Fibroblast of lung (primary cell): Measurements from ENCODE around the gene ARRB2. TPM values are rescaled to one million over a fixed set of nuclear protein-coding genes. Genes with fewer than 3 reads are reported as not detected.
A peak's percentile ranks its signal among the peaks of the same experiment; 100 is the strongest.

Experiments
- DNase-seq, 2 donors: peaks; one replicate each; pipeline versions ENCODE4 v3.0.0 to v3.0.0-alpha.2; 2010; ENCODE audit warnings: low read depth in 2 of 2
- H2AFZ ChIP-seq: 2 replicates; pipeline ENCODE4 v1.5.1; 2012; ENCODE audit warnings: low read length, control low read depth, inconsistent platforms
- H3K27ac ChIP-seq: 2 replicates; pipeline ENCODE4 v1.5.1; 2011; ENCODE audit warnings: low read length, control low read depth; ENCODE audit not compliant: insufficient read depth
- H3K27me3 ChIP-seq: 2 replicates; pipeline ENCODE4 v1.5.1; 2011; ENCODE audit warnings: mild to moderate bottlenecking, low read length; ENCODE audit not compliant: control insufficient read depth, insufficient read depth
- H3K36me3 ChIP-seq: 2 replicates; pipeline ENCODE4 v1.5.1; 2011; ENCODE audit warnings: low read length; ENCODE audit not compliant: control insufficient read depth, insufficient read depth
- H3K4me1 ChIP-seq: 2 replicates; pipeline ENCODE4 v1.5.1; 2011; ENCODE audit warnings: low read length; ENCODE audit not compliant: control insufficient read depth, insufficient read depth; ENCODE audit errors: extremely low read depth
- H3K4me2 ChIP-seq: 2 replicates; pipeline ENCODE4 v1.5.1; 2011; ENCODE audit warnings: low read length, control low read depth; ENCODE audit not compliant: insufficient read depth; ENCODE audit errors: extremely low read depth
- H3K4me3 ChIP-seq, 4 experiments: fragments of 200-600 bp in 1 of 4; sonication (generic) in 1 of 4; replicated peaks in 1 of 4; 2 replicates each; pipeline ENCODE4 v1.5.1; 2011 to 2016; ENCODE audit warnings: low read length in 4 of 4, low read depth in 3 of 4, mild to moderate bottlenecking in 3 of 4, control low read depth in 2 of 4, inconsistent platforms in 1 of 4, mixed read lengths in 1 of 4; ENCODE audit not compliant: insufficient read depth in 1 of 4; ENCODE audit errors: control extremely low read depth in 1 of 4
- H3K79me2 ChIP-seq: 2 replicates; pipeline ENCODE4 v1.5.1; 2012; ENCODE audit warnings: mild to moderate bottlenecking, low read length, inconsistent platforms; ENCODE audit not compliant: control insufficient read depth, insufficient read depth
- H3K9ac ChIP-seq: 2 replicates; pipeline ENCODE4 v1.5.1; 2011; ENCODE audit warnings: mild to moderate bottlenecking, low read length, control low read depth; ENCODE audit not compliant: insufficient read depth
- H3K9me3 ChIP-seq: 2 replicates; pipeline ENCODE4 v1.5.1; 2012; ENCODE audit warnings: low read depth, low read length; ENCODE audit not compliant: control insufficient read depth, insufficient read depth
- H4K20me1 ChIP-seq: 2 replicates; pipeline ENCODE4 v1.5.1; 2011; ENCODE audit warnings: low read length; ENCODE audit not compliant: control insufficient read depth, insufficient read depth; ENCODE audit errors: extremely low read depth
- EZH2 ChIP-seq: IDR thresholded peaks from 2 replicates; pipeline ENCODE4 v1.5.1; 2012; ENCODE audit warnings: low read length, control low read depth, mild to moderate bottlenecking; ENCODE audit errors: missing control alignments
- polyA plus RNA-seq, 2 donors: library from polyadenylated mRNA; depleted of rRNA in 1 of 2; stranded (reverse) in 1 of 2; unstranded in 1 of 2; fragments of >200 nt; gene quantifications; 2 replicates each; pipeline ENCODE4 v1.2.1, GENCODE V29; 2011 to 2012; ENCODE audit warnings: missing spikeins in 1 of 2
- total RNA-seq: library from RNA; depleted of rRNA; stranded (reverse); fragments of >200 nt; gene quantifications from 2 replicates; pipeline ENCODE4 v1.2.1, GENCODE V29; 2014
- TF ChIP-seq, protein P1 (sequence below), 2 donors: IDR thresholded peaks in 1 of 2; conservative IDR thresholded peaks in 1 of 2; 1 replicate in 1 of 2; 2 replicates in 1 of 2; pipeline ENCODE4 v1.5.1; 2011 to 2012; ENCODE audit warnings: low read length in 2 of 2, control low read depth in 1 of 2, inconsistent platforms in 1 of 2, low read depth in 1 of 2, mild to moderate bottlenecking in 1 of 2

The ARRB2 gene
- total and polyA plus RNA-seq, 2 donors (not counting 1 experiment from before 2014, with no cell fraction given) = 2.8 to 4.6 TPM

DNA sequence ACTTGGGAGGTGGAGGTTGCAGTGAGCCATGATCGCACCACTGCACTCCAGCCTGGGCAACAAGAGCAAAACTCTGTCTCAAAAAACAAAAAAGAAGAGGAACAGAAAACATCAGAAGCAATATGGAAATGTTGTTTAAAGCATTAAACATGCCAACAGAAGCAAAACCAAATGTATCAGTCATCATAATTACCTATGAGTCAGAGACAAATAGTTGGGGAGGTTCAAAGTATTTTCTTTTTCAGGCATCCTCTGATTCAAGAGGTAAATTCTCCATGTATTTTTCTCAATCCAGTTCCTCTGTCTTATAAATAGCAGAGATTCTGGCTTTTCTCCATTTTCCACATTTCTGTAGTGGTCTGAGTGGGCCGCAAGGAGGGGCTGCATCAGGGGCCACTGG is 59.2 kb downstream of the ARRB2 start:
- Histone ChIP-seq H3K27ac (no peak overlapping the region), H3K79me2 (no peaks in the 10 kb centered on the region), H3K4me2 (no peak overlapping the region), H3K27me3 (peaks cover 12% of the 10 kb centered on the region), H3K4me1 (no peaks in the 10 kb centered on the region), H3K9me3 (no peaks in the 10 kb centered on the region), H3K36me3 (no peaks in the 10 kb centered on the region), H3K9ac (no peak overlapping the region), H2AFZ (no peak overlapping the region), H4K20me1 (no peaks in the 10 kb centered on the region), H3K4me3 (no peak overlapping the region)
- TF ChIP-seq, protein P1, sequence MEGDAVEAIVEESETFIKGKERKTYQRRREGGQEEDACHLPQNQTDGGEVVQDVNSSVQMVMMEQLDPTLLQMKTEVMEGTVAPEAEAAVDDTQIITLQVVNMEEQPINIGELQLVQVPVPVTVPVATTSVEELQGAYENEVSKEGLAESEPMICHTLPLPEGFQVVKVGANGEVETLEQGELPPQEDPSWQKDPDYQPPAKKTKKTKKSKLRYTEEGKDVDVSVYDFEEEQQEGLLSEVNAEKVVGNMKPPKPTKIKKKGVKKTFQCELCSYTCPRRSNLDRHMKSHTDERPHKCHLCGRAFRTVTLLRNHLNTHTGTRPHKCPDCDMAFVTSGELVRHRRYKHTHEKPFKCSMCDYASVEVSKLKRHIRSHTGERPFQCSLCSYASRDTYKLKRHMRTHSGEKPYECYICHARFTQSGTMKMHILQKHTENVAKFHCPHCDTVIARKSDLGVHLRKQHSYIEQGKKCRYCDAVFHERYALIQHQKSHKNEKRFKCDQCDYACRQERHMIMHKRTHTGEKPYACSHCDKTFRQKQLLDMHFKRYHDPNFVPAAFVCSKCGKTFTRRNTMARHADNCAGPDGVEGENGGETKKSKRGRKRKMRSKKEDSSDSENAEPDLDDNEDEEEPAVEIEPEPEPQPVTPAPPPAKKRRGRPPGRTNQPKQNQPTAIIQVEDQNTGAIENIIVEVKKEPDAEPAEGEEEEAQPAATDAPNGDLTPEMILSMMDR (conservative IDR thresholded peaks at IDR 0.05 in 1 of 2, IDR thresholded peaks at IDR 0.05 in 1 of 2; ENCODE audit: low read depth in 1 of 2, low read length in 2 of 2) = no peak
- TF ChIP-seq EZH2 = no peak
- DNase-seq = peak in 1 of 2 donors; percentile 31

Other genes with a start within 250 kb of the ARRB2 start
- gene SPNS2, start 211.8 kb upstream of the ARRB2 start, total RNA-seq = under 0.01 and 0.17 TPM in 2 replicates
- not detected in 2 replicates for gene SPNS2, start 211.8 kb upstream of the ARRB2 start, polyA plus RNA-seq
- gene MYBBP1A, start 155.2 kb upstream of the ARRB2 start, total RNA-seq = 28.6 and 35.2 TPM in 2 replicates
- gene MYBBP1A, start 155.2 kb upstream of the ARRB2 start, polyA plus RNA-seq = 14.1 and 23.5 TPM in 2 replicates
- not detected in 2 replicates for gene GGT6, start 150.1 kb upstream of the ARRB2 start, total RNA-seq
- not detected in 2 replicates for gene GGT6, start 150.1 kb upstream of the ARRB2 start, polyA plus RNA-seq
- 0.99 and 1.5 TPM in 2 replicates for gene SMTNL2, start 126.1 kb upstream of the ARRB2 start, total RNA-seq
- 0.03 and 0.17 TPM in 2 replicates for gene SMTNL2, start 126.1 kb upstream of the ARRB2 start, polyA plus RNA-seq
- gene ALOX15, start 69.0 kb upstream of the ARRB2 start, total RNA-seq = not detected in 2 replicates
- gene ALOX15, start 69.0 kb upstream of the ARRB2 start, polyA plus RNA-seq = not detected in 2 replicates
- 16.0 and 16.4 TPM in 2 replicates for gene PELP1, start 6.5 kb upstream of the ARRB2 start, total RNA-seq
- gene PELP1, start 6.5 kb upstream of the ARRB2 start, polyA plus RNA-seq = 8.6 and 13.1 TPM in 2 replicates
- gene MED11, start 20.8 kb downstream of the ARRB2 start, total RNA-seq = 9.2 and 10.8 TPM in 2 replicates
- gene MED11, start 20.8 kb downstream of the ARRB2 start, polyA plus RNA-seq = 29.1 and 29.6 TPM in 2 replicates
- under 0.01 and 0.51 TPM in 2 replicates for gene ZMYND15, start 29.2 kb downstream of the ARRB2 start, total RNA-seq
- 0.05 and 0.11 TPM in 2 replicates for gene ZMYND15, start 29.2 kb downstream of the ARRB2 start, polyA plus RNA-seq
- gene CXCL16, start 29.3 kb downstream of the ARRB2 start, total RNA-seq = 0.83 and 4.1 TPM in 2 replicates
- 2.0 and 2.4 TPM in 2 replicates for gene CXCL16, start 29.3 kb downstream of the ARRB2 start, polyA plus RNA-seq
- not detected in 2 replicates for gene TM4SF5, start 61.3 kb downstream of the ARRB2 start, total RNA-seq
- not detected in 2 replicates for gene TM4SF5, start 61.3 kb downstream of the ARRB2 start, polyA plus RNA-seq
- 0.33 and 1.5 TPM in 2 replicates for gene VMO1, start 75.7 kb downstream of the ARRB2 start, total RNA-seq
- 0.40 TPM in 1 of 2 replicates, not detected in the other for gene VMO1, start 75.7 kb downstream of the ARRB2 start, polyA plus RNA-seq
- not detected in 2 replicates for gene GLTPD2, start 78.3 kb downstream of the ARRB2 start, total RNA-seq
- gene GLTPD2, start 78.3 kb downstream of the ARRB2 start, polyA plus RNA-seq = not detected in 2 replicates
- 110 and 163 TPM in 2 replicates for gene PSMB6, start 85.5 kb downstream of the ARRB2 start, total RNA-seq
- 184 and 272 TPM in 2 replicates for gene PSMB6, start 85.5 kb downstream of the ARRB2 start, polyA plus RNA-seq
- 13.6 and 14.9 TPM in 2 replicates for gene PLD2, start 96.5 kb downstream of the ARRB2 start, total RNA-seq
- 12.7 and 14.3 TPM in 2 replicates for gene PLD2, start 96.5 kb downstream of the ARRB2 start, polyA plus RNA-seq
- gene MINK1, start 122.7 kb downstream of the ARRB2 start, total RNA-seq = 15.9 and 28.6 TPM in 2 replicates
- gene MINK1, start 122.7 kb downstream of the ARRB2 start, polyA plus RNA-seq = 27.2 and 35.6 TPM in 2 replicates
- 1.8 and 2.3 TPM in 2 replicates for gene C17orf107, start 188.9 kb downstream of the ARRB2 start, total RNA-seq
- 0.34 and 0.67 TPM in 2 replicates for gene C17orf107, start 188.9 kb downstream of the ARRB2 start, polyA plus RNA-seq
- gene CHRNE, start 192.5 kb downstream of the ARRB2 start, total RNA-seq = 0.51 and 0.66 TPM in 2 replicates
- gene CHRNE, start 192.5 kb downstream of the ARRB2 start, polyA plus RNA-seq = 0.19 and 0.23 TPM in 2 replicates
- not detected in 2 replicates for gene GP1BA, start 221.6 kb downstream of the ARRB2 start, total RNA-seq
- not detected in 2 replicates for gene GP1BA, start 221.6 kb downstream of the ARRB2 start, polyA plus RNA-seq
- gene SLC25A11, start 229.4 kb downstream of the ARRB2 start, total RNA-seq = 50.3 and 59.3 TPM in 2 replicates
- gene SLC25A11, start 229.4 kb downstream of the ARRB2 start, polyA plus RNA-seq = 29.2 and 45.8 TPM in 2 replicates
- 13.6 and 22.8 TPM in 2 replicates for gene RNF167, start 229.6 kb downstream of the ARRB2 start, total RNA-seq
- 52.6 and 83.5 TPM in 2 replicates for gene RNF167, start 229.6 kb downstream of the ARRB2 start, polyA plus RNA-seq
- gene PFN1, start 237.9 kb downstream of the ARRB2 start, total RNA-seq = 258 and 422 TPM in 2 replicates
- 870 and 1,199 TPM in 2 replicates for gene PFN1, start 237.9 kb downstream of the ARRB2 start, polyA plus RNA-seq
- 1.8 and 4.3 TPM in 2 replicates for gene ENO3, start 240.5 kb downstream of the ARRB2 start, total RNA-seq
- 2.0 and 2.3 TPM in 2 replicates for gene ENO3, start 240.5 kb downstream of the ARRB2 start, polyA plus RNA-seq